NCI-H2196 (cell line): ENCODE measurements around the gene VPS29.

Experiments
- DNase-seq: peaks from one replicate; lab custom pipeline; 2025; ENCODE audit not compliant: unreplicated experiment; lab: John Stamatoyannopoulos, UW

The VPS29 gene

GRCh38 chr12:110451263-110451662, 50.6 kb downstream of the VPS29 start:
- DNase-seq, result no peak

DNA sequence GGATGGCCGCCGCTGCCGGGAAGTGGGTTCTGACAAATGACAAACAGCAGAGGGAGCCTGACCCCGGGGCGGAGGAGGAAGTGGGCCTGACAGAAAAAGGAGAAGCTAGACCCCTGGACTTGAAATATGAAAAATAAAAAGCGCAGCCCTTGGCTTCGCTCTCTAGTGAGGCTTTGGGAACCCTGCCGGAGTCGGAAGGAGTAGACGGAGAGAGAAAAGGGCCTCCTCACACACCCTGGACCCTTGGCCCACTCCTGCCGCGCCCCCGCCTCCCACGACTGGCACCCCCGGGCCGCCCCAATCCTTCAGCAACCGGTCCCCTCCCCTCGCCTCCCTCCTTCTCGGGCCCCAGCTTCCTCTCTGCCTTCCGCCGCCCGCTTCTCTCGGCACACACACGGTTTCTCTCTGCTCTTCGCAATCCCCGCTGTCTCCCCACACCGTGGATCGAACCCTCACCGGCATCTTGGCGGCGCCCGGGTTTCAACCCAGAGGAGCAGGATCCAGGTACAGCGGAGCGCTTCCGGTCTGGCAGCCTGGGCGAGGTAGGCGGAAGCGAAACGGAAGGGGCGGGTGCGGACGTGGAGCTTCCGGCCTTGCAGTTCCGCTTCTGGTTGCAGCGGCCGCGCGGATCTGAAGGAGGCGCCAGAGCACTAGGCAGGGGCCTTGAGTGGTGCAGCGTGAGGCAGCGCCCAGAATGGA, 52.0 kb downstream of the VPS29 start, which contains the start of gene ARPC3:
Gene ARPC3, minus strand, starts transcription at position 539 of the 699 bp plus-strand sequence. Its CDS starts 77 bp downstream, at position 462.
- peak; percentile 95 for DNase-seq

DNA sequence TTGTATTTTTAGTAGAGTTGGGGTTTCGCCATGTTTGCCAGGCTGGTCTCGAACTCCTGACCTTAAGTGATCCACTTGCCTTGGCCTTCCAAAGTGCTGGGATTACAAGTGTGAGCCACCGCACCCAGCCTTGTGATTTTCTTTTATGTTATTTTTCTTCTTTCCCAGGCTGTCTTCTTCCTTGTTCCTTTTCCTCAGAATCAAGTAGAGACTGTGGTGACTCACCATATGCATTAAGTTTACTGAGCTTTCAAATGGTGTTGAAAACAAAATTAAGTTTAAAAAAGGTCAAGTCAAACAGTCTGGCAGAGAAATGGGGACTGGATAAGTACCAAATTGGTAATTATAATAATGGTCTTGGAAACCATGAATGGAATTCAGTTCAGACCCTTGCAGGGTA, 57.5 kb downstream of the VPS29 start:
- DNase-seq, result no peak
